Measurements from ENCODE around the gene TTC31. TPM values are rescaled to one million over a fixed set of nuclear protein-coding genes. Genes with fewer than 3 reads are reported as not detected.
A peak's percentile ranks its signal among the peaks of the same experiment; 100 is the strongest.

The TTC31 gene
- total RNA-seq, 1 donor from 2014 or later: 32.2 TPM

- peaks cover 21% of the 10 kb centered on the region for H3K4me1 Mint-ChIP-seq (ENCODE audit: low read depth)
- peak overlapping the region; percentile 79 for H3K27ac Mint-ChIP-seq
- peaks cover 29% of the 10 kb centered on the region for H3K27me3 Mint-ChIP-seq
- TF ChIP-seq, protein P1, sequence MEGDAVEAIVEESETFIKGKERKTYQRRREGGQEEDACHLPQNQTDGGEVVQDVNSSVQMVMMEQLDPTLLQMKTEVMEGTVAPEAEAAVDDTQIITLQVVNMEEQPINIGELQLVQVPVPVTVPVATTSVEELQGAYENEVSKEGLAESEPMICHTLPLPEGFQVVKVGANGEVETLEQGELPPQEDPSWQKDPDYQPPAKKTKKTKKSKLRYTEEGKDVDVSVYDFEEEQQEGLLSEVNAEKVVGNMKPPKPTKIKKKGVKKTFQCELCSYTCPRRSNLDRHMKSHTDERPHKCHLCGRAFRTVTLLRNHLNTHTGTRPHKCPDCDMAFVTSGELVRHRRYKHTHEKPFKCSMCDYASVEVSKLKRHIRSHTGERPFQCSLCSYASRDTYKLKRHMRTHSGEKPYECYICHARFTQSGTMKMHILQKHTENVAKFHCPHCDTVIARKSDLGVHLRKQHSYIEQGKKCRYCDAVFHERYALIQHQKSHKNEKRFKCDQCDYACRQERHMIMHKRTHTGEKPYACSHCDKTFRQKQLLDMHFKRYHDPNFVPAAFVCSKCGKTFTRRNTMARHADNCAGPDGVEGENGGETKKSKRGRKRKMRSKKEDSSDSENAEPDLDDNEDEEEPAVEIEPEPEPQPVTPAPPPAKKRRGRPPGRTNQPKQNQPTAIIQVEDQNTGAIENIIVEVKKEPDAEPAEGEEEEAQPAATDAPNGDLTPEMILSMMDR (IDR thresholded peaks at IDR 0.05; ENCODE audit: unreplicated experiment): no peak
- peaks cover 12% of the 10 kb centered on the region for H3K36me3 Mint-ChIP-seq (ENCODE audit: insufficient read depth)
- H3K9me3 Mint-ChIP-seq (ENCODE audit: low read depth): no peaks in the 10 kb centered on the region
- peak overlapping the region; percentile 89 for H3K4me3 Mint-ChIP-seq (ENCODE audit: low read depth)
- no peak for DNase-seq (ENCODE audit: low spot score, unreplicated experiment)
Measured at GRCh38 chr2:74496997-74497776, 14.3 kb downstream of the TTC31 start.

DNA sequence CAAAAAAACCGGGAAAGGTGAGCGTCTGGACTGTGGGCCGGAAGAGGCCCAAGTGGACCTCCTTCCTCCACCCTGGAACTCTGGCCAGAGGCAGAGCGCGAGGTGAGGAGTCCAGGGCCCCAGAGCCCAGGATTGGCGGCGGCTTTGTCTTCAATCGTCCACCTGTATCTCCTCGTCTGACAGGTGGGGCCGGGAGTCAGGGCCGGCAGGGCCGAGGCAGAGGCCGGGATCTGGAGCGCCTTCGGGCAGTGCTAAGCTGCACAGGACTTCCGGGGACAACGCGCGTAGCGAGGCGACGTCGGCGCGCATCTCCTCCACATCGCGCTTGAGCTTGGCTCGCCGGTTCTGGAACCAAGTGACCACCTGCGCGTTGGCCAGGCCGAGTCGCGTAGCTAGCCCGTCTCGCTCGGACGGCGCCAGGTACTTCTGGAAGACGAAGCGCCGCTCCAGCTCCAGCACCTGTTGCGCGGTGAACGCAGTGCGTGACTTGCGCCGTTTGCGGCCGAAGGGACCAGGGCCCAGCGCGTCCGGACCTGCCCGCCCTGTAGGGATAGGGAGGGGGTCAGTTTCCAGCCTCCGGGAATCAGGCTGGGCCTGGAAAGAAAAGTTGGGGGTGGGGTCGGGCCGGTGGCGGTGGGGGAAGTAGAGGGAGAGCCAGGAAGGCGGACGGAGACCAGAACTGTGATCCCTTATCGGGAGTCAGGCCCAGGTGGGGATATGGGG, 15.1 kb downstream of the TTC31 start:
- Mint-ChIP-seq H3K27ac (peak overlapping the region; percentile 93), H3K4me3 (ENCODE audit: low read depth) (peak overlapping the region; percentile 89), H3K36me3 (ENCODE audit: insufficient read depth) (peaks cover 10% of the 10 kb centered on the region), H3K27me3 (peaks cover 29% of the 10 kb centered on the region), H3K9me3 (ENCODE audit: low read depth) (no peaks in the 10 kb centered on the region), H3K4me1 (ENCODE audit: low read depth) (peaks cover 26% of the 10 kb centered on the region)
- TF ChIP-seq, protein P1 (IDR thresholded peaks at IDR 0.05; ENCODE audit: unreplicated experiment): no peak
- DNase-seq (ENCODE audit: low spot score, unreplicated experiment): no peak

GRCh38 chr2:74498500-74499266, 15.8 kb downstream of the TTC31 start:
- TF ChIP-seq, protein P1 (IDR thresholded peaks at IDR 0.05; ENCODE audit: unreplicated experiment): no peak
- Mint-ChIP-seq H3K27ac (peak overlapping the region; percentile 93), H3K4me1 (ENCODE audit: low read depth) (peaks cover 29% of the 10 kb centered on the region), H3K9me3 (ENCODE audit: low read depth) (no peaks in the 10 kb centered on the region), H3K36me3 (ENCODE audit: insufficient read depth) (peaks cover 9% of the 10 kb centered on the region), H3K27me3 (peaks cover 29% of the 10 kb centered on the region), H3K4me3 (ENCODE audit: low read depth) (peak overlapping the region; percentile 89)
- no peak for DNase-seq (ENCODE audit: low spot score, unreplicated experiment)

- peaks cover 6% of the 10 kb centered on the region for H3K36me3 Mint-ChIP-seq (ENCODE audit: insufficient read depth)
- H3K27ac Mint-ChIP-seq: peak within 1 kb of the TSS; percentile 93
- H3K4me3 Mint-ChIP-seq (ENCODE audit: low read depth): peak within 1 kb of the TSS; percentile 89
Measured at GRCh38 chr2:74499267-74499939, 16.5 kb downstream of the TTC31 start, which contains the start of gene LBX2. Gene LBX2 (minus strand): TSS chr2:74499603. CDS start chr2:74499537, 66 bp downstream.

More at GRCh38 chr2:74499267-74499939, 16.5 kb downstream of the TTC31 start, which contains the start of gene LBX2:
- Mint-ChIP-seq H3K9me3 (ENCODE audit: low read depth) (no peaks in the 10 kb centered on the region), H3K27me3 (peaks cover 29% of the 10 kb centered on the region), H3K4me1 (ENCODE audit: low read depth) (peaks cover 31% of the 10 kb centered on the region)
- DNase-seq (ENCODE audit: low spot score, unreplicated experiment): no peak
- TF ChIP-seq, protein P1 (IDR thresholded peaks at IDR 0.05; ENCODE audit: unreplicated experiment): no peak

Data from progenitor cell of endocrine pancreas (in vitro differentiated cells).